NCI-H2171 treated with DMSO at 0.1 percent for 48 hours (cell line): ENCODE data around the gene TAGAP.
A peak's percentile ranks its signal among the peaks of the same experiment; 100 is the strongest.
"Not testable (repeated sequence)": the region's sequence is repeated elsewhere in the genome, so short reads cannot be mapped to it uniquely, and the experiment has no call there.

Source experiments
- DNase-seq: peaks from one replicate; lab custom pipeline; 2025; lab: John Stamatoyannopoulos, UW

TAGAP gene

DNA sequence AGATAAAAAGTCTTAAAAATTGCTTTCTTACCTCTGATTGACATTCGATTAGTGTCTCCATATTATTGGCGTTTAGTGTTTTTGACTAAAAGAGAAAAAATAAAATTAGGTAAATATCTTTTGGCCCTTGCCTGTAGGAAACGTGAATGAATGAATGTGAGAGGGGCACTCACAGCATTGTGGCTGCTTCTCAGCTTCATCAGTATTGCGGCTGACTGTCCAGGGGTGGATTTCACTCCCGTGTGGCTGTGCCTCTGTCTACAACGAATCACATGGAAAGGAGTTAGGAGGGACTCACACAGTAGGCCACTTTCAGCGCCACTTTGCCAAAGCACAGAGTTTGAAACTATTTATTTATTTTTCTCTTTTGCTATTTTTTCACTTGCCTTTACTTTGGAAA is 844 bp downstream of the TAGAP start:
- DNase-seq: no peak

DNA sequence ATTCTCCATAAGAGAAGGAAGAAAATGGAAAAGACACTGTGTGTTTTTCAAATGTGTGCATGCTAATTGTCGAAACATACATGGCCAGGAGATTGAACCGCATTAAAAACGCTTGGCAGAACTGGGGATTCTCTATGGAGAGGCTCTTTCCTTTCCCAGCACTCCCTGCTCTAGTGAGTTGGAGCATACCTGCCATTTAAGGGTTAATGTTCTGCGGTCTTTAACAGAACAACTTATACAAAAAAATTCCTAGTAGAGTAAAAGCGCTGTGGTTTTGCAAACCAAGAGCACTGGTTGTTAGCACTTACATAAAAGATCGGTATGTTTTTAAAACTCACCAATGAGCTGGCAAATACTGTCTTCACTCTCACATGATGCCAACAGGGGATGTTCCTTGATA is 1.5 kb downstream of the TAGAP start:
- DNase-seq: no peak

- DNase-seq: no peak
Observed at GRCh38 chr6:159042826-159043181, 2.0 kb downstream of the TAGAP start.

DNA sequence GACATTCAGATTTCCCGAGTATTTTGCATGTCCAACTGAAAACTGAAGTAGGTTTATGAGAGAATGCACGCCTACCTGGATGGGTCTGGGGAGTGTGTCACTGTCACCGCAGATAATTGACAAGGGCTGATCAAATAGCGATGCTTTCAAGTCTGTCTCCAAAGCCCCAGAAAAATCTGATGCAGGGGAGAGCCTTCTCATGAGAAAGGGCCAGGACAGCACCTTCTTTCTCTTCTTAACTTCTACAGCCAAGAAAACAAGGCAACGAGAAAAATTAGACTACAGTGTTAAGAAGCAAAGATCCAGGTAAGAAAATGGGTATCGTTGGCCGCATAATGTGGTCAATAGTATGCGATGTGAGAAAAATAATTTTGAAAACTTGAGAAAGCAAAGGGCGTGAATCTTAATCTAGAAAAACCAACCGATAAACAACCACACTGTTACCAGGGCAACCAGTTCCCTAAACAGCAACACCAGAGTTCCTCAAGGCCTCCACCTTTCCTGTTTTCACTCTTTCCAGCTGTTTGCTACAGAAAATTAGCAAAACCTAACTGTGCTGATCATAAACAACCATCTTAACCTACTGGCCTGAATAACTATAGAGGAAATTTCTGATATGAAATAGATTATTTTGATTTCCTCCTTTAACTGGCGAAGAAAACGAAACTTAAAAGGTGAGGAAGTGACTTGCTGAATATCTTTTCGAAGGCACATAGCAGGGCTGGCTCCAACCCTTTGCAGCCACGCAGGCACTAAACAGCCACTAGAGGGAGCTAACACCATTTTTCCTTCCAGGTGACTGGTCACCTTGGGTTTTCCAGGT is 2.6 kb downstream of the TAGAP start:
- DNase-seq: peak; percentile 77

GRCh38 chr6:159041181-159041580 is 3.6 kb downstream of the TAGAP start:
- DNase-seq: no peak

GRCh38 chr6:159039885-159040258 is 4.9 kb downstream of the TAGAP start:
- no peak for DNase-seq

DNA sequence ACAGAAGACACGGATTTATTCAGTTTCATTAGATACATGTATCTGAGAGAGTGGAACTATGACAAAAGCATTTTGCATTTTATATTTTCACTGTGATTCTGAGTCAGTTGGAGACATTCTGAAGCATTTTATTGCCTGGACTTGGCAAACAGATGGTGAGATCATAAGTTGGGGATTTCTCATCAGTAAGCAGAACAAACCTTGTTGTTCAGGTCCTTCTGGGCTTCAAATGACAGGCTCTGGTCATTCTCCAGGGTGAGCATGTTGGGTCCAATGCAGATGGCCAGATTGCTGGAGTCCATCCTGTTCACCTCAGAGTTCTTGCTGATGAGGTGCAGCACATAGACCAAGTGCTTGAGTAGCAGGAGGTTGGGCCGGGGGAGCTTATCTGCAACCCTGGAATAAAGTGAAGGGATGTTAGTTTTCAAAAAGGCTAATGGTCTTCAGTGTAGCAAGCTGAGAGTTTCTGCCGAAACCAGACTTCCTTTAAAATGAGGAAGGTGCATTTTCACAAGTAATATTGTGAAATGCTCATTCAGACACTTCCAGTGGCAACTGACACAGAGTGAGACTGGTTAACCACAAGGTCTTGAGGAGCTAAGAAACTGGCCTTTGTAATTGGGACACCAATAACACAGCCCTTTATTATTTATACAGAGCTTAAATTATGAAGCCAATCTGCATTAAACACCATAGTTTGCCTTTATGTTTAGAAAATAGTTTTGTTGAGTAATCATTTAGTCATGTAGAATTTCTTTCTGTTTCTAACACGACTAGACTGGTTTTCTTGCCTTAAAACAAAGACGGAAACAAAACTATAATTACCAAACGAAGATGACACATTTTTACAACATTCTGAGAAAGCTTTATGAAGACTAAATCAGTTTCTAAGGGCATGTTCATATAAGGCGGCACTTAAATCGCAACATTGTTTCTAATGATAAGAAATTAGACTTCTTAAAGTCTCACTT is 5.6 kb downstream of the TAGAP start:
- no peak for DNase-seq

DNA sequence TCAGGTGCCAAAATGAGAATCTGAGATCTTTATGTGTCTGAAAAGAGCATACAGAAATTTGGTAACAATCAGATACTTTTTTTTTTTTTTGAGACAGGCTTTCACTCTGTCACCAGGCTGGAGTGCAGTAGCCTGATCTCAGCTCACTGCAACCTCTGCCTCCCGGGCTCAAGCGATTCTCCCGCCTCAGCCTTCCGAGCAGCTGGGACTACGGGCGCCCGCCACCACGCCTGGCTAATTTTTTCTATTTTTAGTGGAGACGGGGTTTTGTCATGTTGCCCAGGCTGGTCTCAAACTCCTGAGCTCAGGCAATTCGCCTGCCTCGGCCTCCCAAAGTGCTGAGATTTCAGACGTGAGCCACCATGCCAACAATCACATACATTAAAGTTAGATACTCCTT is 6.5 kb downstream of the TAGAP start:
- not testable (repeated sequence) for DNase-seq

GRCh38 chr6:159037756-159038290 is 7.0 kb downstream of the TAGAP start:
- DNase-seq: no peak

- no peak for DNase-seq
Observed at GRCh38 chr6:159036673-159037072, 8.1 kb downstream of the TAGAP start.

DNA sequence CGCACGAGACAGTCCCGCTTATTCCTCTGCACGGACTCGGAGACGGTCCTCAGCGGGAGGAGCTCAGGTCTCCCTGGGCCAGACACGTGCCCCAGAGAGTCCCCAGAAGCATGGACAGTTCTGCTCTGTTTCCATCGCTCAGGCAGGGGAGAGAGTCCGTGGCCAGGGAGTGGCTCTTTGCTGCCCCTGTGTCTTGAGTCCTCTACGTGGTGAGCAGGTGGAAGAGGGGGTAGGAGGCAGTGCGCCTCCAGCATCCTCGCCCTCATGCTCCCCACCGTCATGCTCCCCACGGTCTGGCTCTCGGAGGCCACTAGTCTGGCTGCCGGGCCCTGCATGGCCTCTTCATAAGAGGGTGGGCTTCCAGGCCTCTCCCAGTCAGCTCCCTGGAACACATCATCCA is 8.9 kb downstream of the TAGAP start:
- DNase-seq: no peak

- DNase-seq: no peak
Observed at GRCh38 chr6:159033160-159034049, 11.4 kb downstream of the TAGAP start.

GRCh38 chr6:159031846-159032245 is 12.9 kb downstream of the TAGAP start:
- DNase-seq: no peak

DNA sequence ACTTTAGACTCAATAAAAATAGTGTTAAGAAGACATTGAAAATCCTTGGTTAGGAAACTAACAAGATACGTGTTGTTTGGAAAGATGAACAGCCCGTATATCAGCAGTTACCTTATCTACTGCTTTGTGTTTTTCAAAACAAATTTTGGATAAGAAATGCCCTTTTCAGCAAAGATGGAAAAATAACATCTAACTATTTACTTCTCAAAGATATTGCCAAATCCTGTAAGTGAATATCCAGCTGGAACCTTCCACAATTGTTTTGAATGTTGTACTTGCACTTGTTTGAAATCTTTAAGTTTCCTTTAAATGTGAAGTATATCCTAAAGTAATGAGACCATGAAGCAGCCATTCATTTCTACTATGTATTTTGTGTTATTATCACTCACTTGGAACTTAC is 14.6 kb downstream of the TAGAP start:
- no peak for DNase-seq

DNA sequence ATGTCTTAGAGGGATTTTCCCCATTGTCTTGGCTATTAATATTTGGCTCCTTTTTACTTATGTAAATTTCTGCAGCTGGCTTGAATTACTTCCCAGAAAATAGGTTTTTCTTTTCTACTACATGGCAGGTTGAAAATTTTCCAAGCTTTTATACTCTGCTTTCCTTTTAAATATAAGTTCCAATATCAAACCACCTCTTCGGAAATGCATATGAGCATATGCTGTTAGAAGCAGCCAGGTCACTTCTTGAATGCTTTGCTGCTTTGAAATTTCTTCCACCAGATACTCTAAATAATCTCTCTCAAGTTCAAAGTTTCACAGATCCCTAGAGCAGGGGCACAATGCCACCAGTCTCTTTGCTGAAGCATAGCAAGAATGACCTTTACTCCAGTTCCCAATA is 19.6 kb downstream of the TAGAP start:
- not testable (repeated sequence) for DNase-seq

DNA sequence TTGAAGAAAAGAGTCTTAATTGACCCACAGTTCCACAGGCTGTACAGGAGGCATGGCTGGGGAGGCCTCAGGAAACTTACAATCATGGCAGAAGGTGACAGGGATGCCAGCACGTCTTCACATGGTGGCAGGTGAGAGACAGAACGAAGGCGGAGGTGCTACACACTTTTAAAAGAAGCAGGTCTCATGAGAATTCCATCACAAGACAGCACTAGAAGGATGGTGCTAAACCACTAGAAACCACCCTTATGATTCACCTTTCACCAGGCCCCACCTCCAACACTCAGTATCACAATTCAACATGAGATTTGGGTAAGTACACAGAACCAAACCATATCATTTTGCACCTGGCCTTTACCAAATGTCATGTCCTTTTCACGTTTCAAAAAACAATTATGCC is 20.9 kb downstream of the TAGAP start:
- no peak for DNase-seq

- DNase-seq: no peak
Observed at GRCh38 chr6:159020011-159020410, 24.8 kb downstream of the TAGAP start.

- DNase-seq: no peak
Observed at GRCh38 chr6:159017757-159018559, 26.8 kb downstream of the TAGAP start.

- DNase-seq: no peak
Observed at GRCh38 chr6:159014406-159014805, 30.4 kb downstream of the TAGAP start.

DNA sequence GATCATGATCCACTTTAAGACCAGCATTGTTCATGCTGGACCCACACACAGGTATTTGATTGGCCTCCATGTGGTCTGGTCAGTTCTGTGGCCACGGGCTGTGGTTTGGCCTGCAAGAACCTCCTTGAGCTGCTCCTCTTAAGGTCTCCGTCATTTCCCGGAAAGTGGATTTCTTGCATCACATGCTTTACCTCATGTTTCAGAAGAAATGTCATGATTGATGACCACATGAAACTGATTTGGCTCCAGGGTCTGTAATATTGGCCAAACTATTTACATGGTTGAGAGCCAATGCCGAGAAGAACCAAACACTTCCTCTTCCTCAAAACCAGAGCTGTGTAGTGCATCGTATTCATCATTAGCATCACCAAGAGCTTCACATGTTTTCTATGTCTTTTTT is 31.6 kb downstream of the TAGAP start:
- DNase-seq: no peak

DNA sequence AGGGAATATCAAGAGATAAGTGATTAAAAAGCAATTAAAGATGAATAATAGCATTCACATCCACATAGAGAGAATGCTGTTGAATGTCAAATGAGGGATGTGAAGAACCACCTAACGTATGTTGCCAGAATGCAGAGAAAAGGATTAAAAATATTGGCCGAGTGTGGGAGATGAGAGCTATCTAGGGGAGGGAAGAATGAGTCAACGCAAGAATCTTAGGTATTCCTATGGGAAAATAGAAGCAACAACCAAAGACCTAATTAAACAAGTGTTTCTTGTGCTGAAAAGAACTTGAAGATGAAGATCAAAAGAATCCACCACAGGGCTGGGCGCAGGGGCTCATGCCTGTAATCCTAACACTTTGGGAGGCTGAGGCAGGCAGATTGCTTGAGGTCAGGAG is 32.6 kb downstream of the TAGAP start:
- DNase-seq: no peak
